AG10803 (cell line): ENCODE measurements around the gene MICALL1.

Experiments
- DNase-seq: peaks from one replicate; pipeline ENCODE4 v3.0.0; 2010; ENCODE audit warnings: low read depth
- H3K4me3 ChIP-seq: 2 replicates; pipeline ENCODE4 v1.5.1; 2011; ENCODE audit warnings: mild to moderate bottlenecking, low read length, control low read depth
- TF ChIP-seq, protein P1 (sequence below): conservative IDR thresholded peaks from 2 replicates; pipeline ENCODE4 v1.5.1; 2011; ENCODE audit warnings: mild to moderate bottlenecking, low read length, control low read depth, inconsistent platforms

Gene MICALL1

DNA sequence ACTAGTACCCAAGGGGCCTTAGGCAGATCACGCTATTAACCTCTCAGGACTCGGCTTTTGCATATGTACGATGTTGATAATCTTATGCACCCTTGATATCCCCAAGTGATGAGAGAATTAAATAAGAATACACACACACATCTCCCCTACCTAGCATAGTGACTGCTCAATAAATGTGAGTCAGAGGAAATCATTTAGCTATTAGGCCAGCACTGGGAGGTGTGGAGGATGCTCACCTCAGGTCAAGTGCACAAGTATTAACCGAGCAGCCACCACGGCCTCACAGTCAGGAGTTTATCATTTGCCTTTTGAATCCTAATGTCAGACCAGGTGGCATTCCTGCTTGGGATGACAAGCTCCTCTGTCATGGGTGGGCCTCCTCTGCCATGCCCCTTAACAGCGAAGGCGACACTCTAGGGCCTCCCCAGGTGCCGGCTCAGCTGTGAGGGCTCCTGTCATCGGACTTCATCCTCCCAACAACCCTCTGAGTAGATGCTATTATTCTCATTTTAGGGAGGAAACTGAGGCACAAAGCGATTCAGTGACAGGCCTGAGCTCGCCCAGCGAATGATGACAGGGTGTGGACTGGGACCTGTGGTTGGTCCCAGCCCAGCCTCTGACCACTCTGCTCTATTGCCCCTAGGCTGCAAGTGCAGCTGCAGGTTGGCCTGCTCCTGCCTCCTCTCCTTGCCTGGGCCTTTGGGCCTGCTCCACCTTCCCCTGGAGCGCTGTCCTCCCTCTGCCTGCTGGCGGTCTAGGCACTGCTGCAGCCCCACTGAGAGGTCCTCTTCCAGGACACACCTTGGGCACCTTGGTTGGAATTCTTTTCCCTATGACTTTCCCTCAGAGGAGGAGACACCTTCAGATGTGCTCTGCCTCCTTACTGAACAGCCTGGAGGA lies 83.3 kb downstream of the MICALL1 start:
- no peak overlapping the region for H3K4me3 ChIP-seq
- no peak for DNase-seq
- TF ChIP-seq, protein P1, sequence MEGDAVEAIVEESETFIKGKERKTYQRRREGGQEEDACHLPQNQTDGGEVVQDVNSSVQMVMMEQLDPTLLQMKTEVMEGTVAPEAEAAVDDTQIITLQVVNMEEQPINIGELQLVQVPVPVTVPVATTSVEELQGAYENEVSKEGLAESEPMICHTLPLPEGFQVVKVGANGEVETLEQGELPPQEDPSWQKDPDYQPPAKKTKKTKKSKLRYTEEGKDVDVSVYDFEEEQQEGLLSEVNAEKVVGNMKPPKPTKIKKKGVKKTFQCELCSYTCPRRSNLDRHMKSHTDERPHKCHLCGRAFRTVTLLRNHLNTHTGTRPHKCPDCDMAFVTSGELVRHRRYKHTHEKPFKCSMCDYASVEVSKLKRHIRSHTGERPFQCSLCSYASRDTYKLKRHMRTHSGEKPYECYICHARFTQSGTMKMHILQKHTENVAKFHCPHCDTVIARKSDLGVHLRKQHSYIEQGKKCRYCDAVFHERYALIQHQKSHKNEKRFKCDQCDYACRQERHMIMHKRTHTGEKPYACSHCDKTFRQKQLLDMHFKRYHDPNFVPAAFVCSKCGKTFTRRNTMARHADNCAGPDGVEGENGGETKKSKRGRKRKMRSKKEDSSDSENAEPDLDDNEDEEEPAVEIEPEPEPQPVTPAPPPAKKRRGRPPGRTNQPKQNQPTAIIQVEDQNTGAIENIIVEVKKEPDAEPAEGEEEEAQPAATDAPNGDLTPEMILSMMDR, result no peak

DNA sequence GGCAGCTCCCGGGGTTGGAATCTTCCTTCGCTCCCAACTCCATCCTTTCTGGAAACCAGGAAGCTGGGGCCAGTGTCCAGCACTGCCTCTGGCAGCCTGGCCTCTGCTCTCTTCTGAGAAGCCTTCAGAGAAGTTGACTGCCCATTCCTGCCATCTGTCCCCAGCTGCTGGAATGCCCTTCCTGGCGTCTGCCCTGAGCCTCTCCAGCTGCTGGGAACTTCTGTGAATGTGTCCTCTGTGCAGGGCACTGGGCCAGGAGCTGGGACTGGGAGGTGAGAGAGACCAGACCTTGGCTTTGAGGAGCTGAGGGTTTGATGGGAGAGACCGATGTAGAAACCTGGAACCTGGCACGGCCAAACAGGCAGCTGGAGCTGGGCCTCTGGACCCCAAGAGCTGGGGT lies 84.2 kb downstream of the MICALL1 start:
- no peak for DNase-seq
- H3K4me3 ChIP-seq, result no peak overlapping the region
- TF ChIP-seq, protein P1, result no peak

- TF ChIP-seq, protein P1, result no peak
- no peak overlapping the region for H3K4me3 ChIP-seq
- no peak for DNase-seq
These were observed 84.8 kb downstream of the MICALL1 start for GRCh38 chr22:37990862-37991261.

- no peak for DNase-seq
- TF ChIP-seq, protein P1, result no peak
- H3K4me3 ChIP-seq, result no peak overlapping the region
These were observed 85.8 kb downstream of the MICALL1 start for GRCh38 chr22:37991731-37992442.
